Gastroesophageal sphincter (tissue), 3 donors: ENCODE results near the gene PXMP2.

Experiments used
- POLR2A ChIP-seq, 2 donors: fragments of 450-650 bp; IDR thresholded peaks; one replicate each; pipeline ENCODE4 v1.6.1; 2017; ENCODE audit warnings: antibody characterized with exemption in 2 of 2, mild to moderate bottlenecking in 2 of 2, moderate library complexity in 1 of 2
- TF ChIP-seq, protein P1 (sequence below), 4 experiments: fragments of 200-600 bp in 2 of 4; fragments of 450-650 bp in 2 of 4; sonication (generic) in 1 of 4; IDR thresholded peaks; one replicate each; pipeline ENCODE4 v1.5.1; 2017 to 2019; ENCODE audit warnings: antibody characterized with exemption in 4 of 4, mild to moderate bottlenecking in 2 of 4, moderate library complexity in 2 of 4

DNA sequence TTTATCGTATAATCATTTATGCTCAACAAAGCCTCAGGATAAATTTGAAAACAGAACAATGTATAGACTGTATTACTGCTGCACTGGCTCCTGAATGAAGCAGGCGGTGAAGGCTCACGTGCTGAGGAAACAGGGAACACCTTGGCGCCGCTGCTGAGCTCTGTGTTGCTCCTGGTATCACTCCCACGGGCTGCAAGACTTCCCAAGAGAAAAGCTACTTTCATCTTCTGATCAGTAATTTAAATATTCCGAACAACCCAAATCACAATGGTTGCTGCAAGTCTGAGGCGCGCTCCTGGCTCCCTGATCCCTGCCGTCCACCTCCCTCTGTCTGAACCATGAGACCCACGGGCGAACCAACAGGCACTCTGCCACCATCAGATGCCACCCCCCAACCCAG is 39.0 kb downstream of the PXMP2 start:
- TF ChIP-seq, protein P1, sequence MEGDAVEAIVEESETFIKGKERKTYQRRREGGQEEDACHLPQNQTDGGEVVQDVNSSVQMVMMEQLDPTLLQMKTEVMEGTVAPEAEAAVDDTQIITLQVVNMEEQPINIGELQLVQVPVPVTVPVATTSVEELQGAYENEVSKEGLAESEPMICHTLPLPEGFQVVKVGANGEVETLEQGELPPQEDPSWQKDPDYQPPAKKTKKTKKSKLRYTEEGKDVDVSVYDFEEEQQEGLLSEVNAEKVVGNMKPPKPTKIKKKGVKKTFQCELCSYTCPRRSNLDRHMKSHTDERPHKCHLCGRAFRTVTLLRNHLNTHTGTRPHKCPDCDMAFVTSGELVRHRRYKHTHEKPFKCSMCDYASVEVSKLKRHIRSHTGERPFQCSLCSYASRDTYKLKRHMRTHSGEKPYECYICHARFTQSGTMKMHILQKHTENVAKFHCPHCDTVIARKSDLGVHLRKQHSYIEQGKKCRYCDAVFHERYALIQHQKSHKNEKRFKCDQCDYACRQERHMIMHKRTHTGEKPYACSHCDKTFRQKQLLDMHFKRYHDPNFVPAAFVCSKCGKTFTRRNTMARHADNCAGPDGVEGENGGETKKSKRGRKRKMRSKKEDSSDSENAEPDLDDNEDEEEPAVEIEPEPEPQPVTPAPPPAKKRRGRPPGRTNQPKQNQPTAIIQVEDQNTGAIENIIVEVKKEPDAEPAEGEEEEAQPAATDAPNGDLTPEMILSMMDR (IDR thresholded peaks at IDR 0.05) = no peak
- TF ChIP-seq POLR2A (IDR thresholded peaks at IDR 0.05) = no peak
